ENCODE measurements around the gene PTGR1.
"Not testable (repeated sequence)": the region's sequence is repeated elsewhere in the genome, so short reads cannot be mapped to it uniquely, and the experiment has no call there.

Gene PTGR1

GRCh38 chr9:111613436-111614040 is 14.1 kb upstream of the PTGR1 start:
- no peak for DNase-seq (ENCODE audit: low read depth)

- no peak for DNase-seq (ENCODE audit: low read depth)
Measured at GRCh38 chr9:111610845-111611244, 11.4 kb upstream of the PTGR1 start.

GRCh38 chr9:111610149-111610548 is 10.7 kb upstream of the PTGR1 start:
- DNase-seq (ENCODE audit: low read depth): no peak

- DNase-seq (ENCODE audit: low read depth): no peak
Measured at GRCh38 chr9:111605041-111605559, 5.7 kb upstream of the PTGR1 start.

- no peak for DNase-seq (ENCODE audit: low read depth)
Measured at GRCh38 chr9:111604054-111604615, 4.7 kb upstream of the PTGR1 start.

- DNase-seq (ENCODE audit: low read depth): no peak
Measured at GRCh38 chr9:111603041-111603440, 3.6 kb upstream of the PTGR1 start.

- no peak for DNase-seq (ENCODE audit: low read depth)
Measured at GRCh38 chr9:111601237-111602018, 2.0 kb upstream of the PTGR1 start.

GRCh38 chr9:111599955-111600343 is 502 bp upstream of the PTGR1 start:
- no peak for DNase-seq (ENCODE audit: low read depth)

- no peak for DNase-seq (ENCODE audit: low read depth)
Measured at GRCh38 chr9:111598733-111599091, 735 bp downstream of the PTGR1 start.

GRCh38 chr9:111597852-111598732 is 1.4 kb downstream of the PTGR1 start:
- DNase-seq (ENCODE audit: low read depth): peak; percentile 27

- DNase-seq (ENCODE audit: low read depth): no peak
Measured at GRCh38 chr9:111588846-111589245, 10.6 kb downstream of the PTGR1 start.

GRCh38 chr9:111586378-111586777 is 13.1 kb downstream of the PTGR1 start:
- DNase-seq (ENCODE audit: low read depth): no peak

- DNase-seq (ENCODE audit: low read depth): no peak
Measured at GRCh38 chr9:111582888-111583287, 16.6 kb downstream of the PTGR1 start.

- DNase-seq (ENCODE audit: low read depth): no peak
Measured at GRCh38 chr9:111572950-111573604, 26.4 kb downstream of the PTGR1 start.

- not testable (repeated sequence) for DNase-seq (ENCODE audit: low read depth)
Measured at GRCh38 chr9:111568127-111568526, 31.3 kb downstream of the PTGR1 start.

- DNase-seq (ENCODE audit: low read depth): no peak
Measured at GRCh38 chr9:111566234-111566633, 33.2 kb downstream of the PTGR1 start.

GRCh38 chr9:111561165-111561719 is 38.2 kb downstream of the PTGR1 start:
- no peak for DNase-seq (ENCODE audit: low read depth)

GRCh38 chr9:111559000-111559610 is 40.3 kb downstream of the PTGR1 start:
- no peak for DNase-seq (ENCODE audit: low read depth)

GRCh38 chr9:111555425-111555824 is 44.0 kb downstream of the PTGR1 start:
- DNase-seq (ENCODE audit: low read depth): not testable (repeated sequence)

- no peak for DNase-seq (ENCODE audit: low read depth)
Measured at GRCh38 chr9:111548623-111549022, 50.8 kb downstream of the PTGR1 start.

Measured in stimulated activated CD8-positive, alpha-beta memory T cell treated with anti-CD3 and anti-CD28 coated beads, Interleukin-12 subunit alpha, Interleukin-12 subunit beta, amount 100 ng/mL, for 4 hours (primary cell).